K562 (cell line): ENCODE results near the gene PLK5. TPM values are rescaled to one million over a fixed set of nuclear protein-coding genes. Genes with fewer than 3 reads are reported as not detected.
"Not testable (repeated sequence)": the region's sequence is repeated elsewhere in the genome, so short reads cannot be mapped to it uniquely, and the experiment has no call there.

Source experiments
- ATAC-seq: fragments of 200-7000 bp; cut with Tn5 transposase; 3 replicates; pipeline ENCODE4 v1.9.1; 2020; ENCODE audit warnings: moderate library complexity
- BruUV-seq: library from RNA; stranded (reverse); fragments of 400-500 nt; replicated peaks from 2 replicates; lab custom pipeline; 2021; lab: Mats Ljungman, UMichigan
- CTCF ChIA-PET: fragments of 300-600 bp; formaldehyde crosslinking; extraction: SDS; loops from one replicate; lab custom pipeline; 2021; ENCODE audit warnings: low intra/inter-chr PET ratio; lab: Yijun Ruan, JAX
- POLR2A ChIA-PET: fragments of 300-600, 350-650 bp; sonication (Branson Sonifier 250); formaldehyde crosslinking; extraction: SDS; loops from one replicate; lab custom pipeline; 2021; ENCODE audit warnings: antibody characterized with exemption, inconsistent platforms; lab: Yijun Ruan, JAX
- DNase-seq, 4 experiments: peaks; one replicate each; pipeline versions ENCODE4 v3.0.0 to v3.0.0-alpha.2; 2011 to 2018; ENCODE audit warnings: low spot score in 3 of 4, mixed read lengths in 3 of 4; ENCODE audit errors: extremely low read depth in 1 of 4
- FAIRE-seq: peaks from 2 replicates; lab custom pipeline; 2011; peaks lifted over from hg19 to GRCh38; lab: Jason Lieb, UNC
- H2AFZ ChIP-seq: 2 replicates; pipeline ENCODE4 v1.6.0; 2011; ENCODE audit warnings: low read depth, low read length, control low read depth, inconsistent platforms
- H3K27ac ChIP-seq: fragments of 200-600 bp; 3 replicates; pipeline ENCODE4 v1.8.0; 2011; ENCODE audit warnings: low read depth, mild to moderate bottlenecking, control low read depth, inconsistent platforms, low read length, moderate library complexity, mixed read lengths; ENCODE audit errors: extremely low read depth
- H3K27me3 ChIP-seq, 2 experiments: fragments of 300-600 bp in 1 of 2; 2 replicates in 1 of 2; 3 replicates in 1 of 2; pipeline versions ENCODE4 v1.6.0 to v1.8.0; 2011; ENCODE audit warnings: inconsistent platforms in 2 of 2, low read length in 2 of 2, mild to moderate bottlenecking in 1 of 2, mixed read lengths in 1 of 2, moderate library complexity in 1 of 2; ENCODE audit not compliant: control insufficient read depth in 2 of 2, insufficient read depth in 2 of 2
- H3K36me3 ChIP-seq: fragments of 300-600 bp; 3 replicates; pipeline ENCODE4 v1.8.0; 2011; ENCODE audit warnings: mild to moderate bottlenecking, low read length, inconsistent platforms; ENCODE audit not compliant: control insufficient read depth, insufficient read depth
- H3K4me1 ChIP-seq, 2 experiments: fragments of 200-600 bp in 1 of 2; replicated peaks in 1 of 2; 2 replicates in 1 of 2; 3 replicates in 1 of 2; pipeline versions ENCODE4 v1.5.1 to v1.8.0; 2011; ENCODE audit warnings: inconsistent platforms in 2 of 2, low read length in 2 of 2, mild to moderate bottlenecking in 1 of 2, mixed read lengths in 1 of 2, moderate library complexity in 1 of 2; ENCODE audit not compliant: control insufficient read depth in 2 of 2, insufficient read depth in 2 of 2
- H3K4me2 ChIP-seq: 2 replicates; pipeline ENCODE4 v1.6.1; 2011; ENCODE audit warnings: low read length, control low read depth, inconsistent platforms, mixed read lengths; ENCODE audit not compliant: insufficient read depth
- H3K4me3 ChIP-seq: fragments of 200-600 bp; sonication (generic), shearing (Covaris generic); 2 replicates; pipeline ENCODE4 v1.5.1; 2016; ENCODE audit warnings: control low read depth, inconsistent platforms
- H3K79me2 ChIP-seq: fragments of 200-600 bp; 3 replicates; pipeline ENCODE4 v1.8.0; 2011; ENCODE audit warnings: low read length, inconsistent platforms; ENCODE audit not compliant: control insufficient read depth, insufficient read depth
- H3K9ac ChIP-seq, 2 experiments: 2 replicates each; pipeline versions ENCODE4 v1.6.0 to v1.6.1; 2011; ENCODE audit warnings: low read depth in 2 of 2, low read length in 2 of 2, control low read depth in 1 of 2, inconsistent platforms in 1 of 2, mild to moderate bottlenecking in 1 of 2, mixed read lengths in 1 of 2; ENCODE audit not compliant: insufficient read depth in 1 of 2
- H3K9me1 ChIP-seq: one replicate; pipeline ENCODE4 v1.6.0; 2011; ENCODE audit warnings: inconsistent platforms, mild to moderate bottlenecking, low read length, moderate library complexity; ENCODE audit not compliant: control insufficient read depth, insufficient read depth
- H3K9me3 ChIP-seq: replicated peaks from 2 replicates; pipeline ENCODE4 v1.5.1; 2011; ENCODE audit warnings: low read depth, low read length, inconsistent platforms; ENCODE audit not compliant: control insufficient read depth, insufficient read depth
- H4K20me1 ChIP-seq: replicated peaks from 2 replicates; pipeline ENCODE4 v1.6.1; 2011; ENCODE audit warnings: low read length, inconsistent platforms, mixed read lengths; ENCODE audit not compliant: control insufficient read depth, insufficient read depth
- CHD2 ChIP-seq: IDR thresholded peaks from 2 replicates; pipeline ENCODE4 v1.6.1; 2011; ENCODE audit warnings: low read depth, low read length
- CREBBP ChIP-seq: IDR thresholded peaks from one replicate; pipeline ENCODE4 v1.6.1; 2012; ENCODE audit warnings: low read depth, mild to moderate bottlenecking, control low read depth, inconsistent platforms, low read length
- HLTF ChIP-seq: fragments of 450-650 bp; IDR thresholded peaks from 2 replicates; pipeline ENCODE4 v1.6.1; 2016
- MCM3 ChIP-seq: fragments of 450-650 bp; IDR thresholded peaks from 2 replicates; pipeline ENCODE4 v1.6.1; 2016
- SMAD1 ChIP-seq: fragments of 150-350 bp; IDR thresholded peaks from 2 replicates; pipeline ENCODE4 v1.6.1; 2014; ENCODE audit warnings: low read length, low read depth; ENCODE audit not compliant: partially characterized antibody
- ZHX1 ChIP-seq: fragments of 150-350 bp; conservative IDR thresholded peaks from 2 replicates; pipeline ENCODE4 v1.6.1; 2014; ENCODE audit warnings: low read length
- ZNF212 ChIP-seq: fragments of 450-650 bp; formaldehyde crosslinking; IDR thresholded peaks from 2 replicates; pipeline ENCODE4 v1.4.0; 2020; ENCODE audit warnings: mild to moderate bottlenecking
- ZNF41 ChIP-seq: fragments of 250-450 bp; sonication (Bioruptor Pico); conservative IDR thresholded peaks from 2 replicates; pipeline ENCODE4 v1.4.0; 2020; ENCODE audit warnings: mild to moderate bottlenecking
- ZNF639 ChIP-seq, 2 experiments: fragments of 200-800 bp in 1 of 2; sonication (Bioruptor generic) in 1 of 2; sonication (generic) in 1 of 2; formaldehyde crosslinking in 1 of 2; IDR thresholded peaks in 1 of 2; conservative IDR thresholded peaks in 1 of 2; 2 replicates each; pipeline versions ENCODE4 v1.5.0 to v1.6.1; 2016 to 2020; ENCODE audit warnings: missing compliant biosample characterization in 1 of 2, missing genetic modification characterization in 1 of 2, missing genetic modification reagents in 1 of 2
- WGBS: fragments of 100-300 bp; shearing (Covaris generic); methylation state at CpG from one replicate; pipeline ENCODE4 v1.1.6; 2016; ENCODE audit warnings: low coverage, mixed read lengths; ENCODE audit not compliant: insufficient coverage; ENCODE audit errors: missing lambda C conversion rate; 5-methylcytosine and 5-hydroxymethylcytosine counted together
- in situ Hi-C: fragments of 300-500 bp; cut with MboI; formaldehyde crosslinking; loops from 4 replicates; pipeline ENCODE4 v1.15.0; 2018; ENCODE audit warnings: inconsistent platforms, mixed read lengths
- intact Hi-C: fragments of 100-400 bp; cut with micrococcal nuclease; formaldehyde crosslinking; loops from 2 replicates; pipeline ENCODE4 v1.14.2; 2022
- polyA plus RNA-seq, 8 experiments: library from polyadenylated mRNA; depleted of rRNA in 4 of 8; stranded (reverse) in 5 of 8; unstranded in 3 of 8; fragments of >200 nt; fragmentation: Nextera tagmentation in 2 of 8; fragmentation: Illumina TruSeq in 1 of 8; extraction: Ambion mirVana in 2 of 8; extraction: Trizol in 1 of 8; gene quantifications; 2 replicates each; pipeline versions ENCODE4 v1.2.1 to v1.2.3, GENCODE V29; 2011 to 2014; ENCODE audit warnings: inconsistent platforms in 1 of 8, missing spikeins in 1 of 8
- total RNA-seq, 7 experiments: library from RNA; depleted of rRNA in 6 of 7; stranded (reverse); fragments of >200 nt in 6 of 7; fragmentation: Illumina TruSeq in 2 of 7; extraction: Trizol in 2 of 7; gene quantifications; 2 replicates each; pipeline versions ENCODE4 v1.2.1 to v1.2.3, GENCODE V29; 2011 to 2021; ENCODE audit warnings: low replicate concordance in 1 of 7

The PLK5 gene
- total and polyA plus RNA-seq, 9 of the 15 experiments (the other 6 are each of a cell fraction or from before 2014, with no cell fraction given) = 0.04 to 0.23 (median 0.11) TPM; not detected in 5

DNA sequence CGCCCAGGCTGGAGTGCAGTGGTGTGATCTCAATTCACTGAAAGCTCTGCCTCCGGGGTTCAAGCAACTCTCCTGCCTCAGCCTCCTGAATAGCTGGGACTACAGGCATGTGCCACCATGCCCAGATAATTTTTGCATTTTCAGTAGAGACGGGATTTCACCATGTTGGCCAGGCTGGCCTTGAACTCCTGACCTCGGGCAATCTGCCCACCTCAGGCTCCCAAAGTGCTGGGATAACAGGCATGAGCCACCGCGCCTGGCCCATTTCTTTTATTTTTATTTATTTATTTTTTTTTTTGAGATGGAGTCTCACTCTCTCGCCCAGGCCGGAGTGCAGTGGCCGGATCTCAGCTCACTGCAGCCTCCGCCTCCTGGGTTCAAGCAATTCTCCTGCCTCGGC is 15.9 kb downstream of the PLK5 start:
- H3K27me3 ChIP-seq, FAIRE-seq, H4K20me1 ChIP-seq, H3K9me3 ChIP-seq, H3K9ac ChIP-seq, DNase-seq, H3K4me2 ChIP-seq, H2AFZ ChIP-seq, ATAC-seq, H3K36me3 ChIP-seq, CTCF ChIA-PET, H3K4me3 ChIP-seq, BruUV-seq, H3K79me2 ChIP-seq, H3K9me1 ChIP-seq, H3K27ac ChIP-seq: not testable (repeated sequence)
- H3K4me1 ChIP-seq = peaks cover 8 to 21% of the 10 kb centered on the region in 2 experiments
- POLR2A ChIA-PET = interaction anchor here (0.6 kb wide), 1 partner anchor 29 kb away, joined by 3 read pairs; no protein-coding TSS in a partner anchor
- 79% methylated on average over 10 of the region's 11 CpGs for WGBS
- intact Hi-C loops = loop anchor here (10.0 kb wide), 2 partner anchors 65 to 225 kb away; partner anchors contain the start of gene UQCR11
- in situ Hi-C loops = loop anchor here (10.0 kb wide), 1 partner anchor 225 kb away; no protein-coding TSS in a partner anchor

DNA sequence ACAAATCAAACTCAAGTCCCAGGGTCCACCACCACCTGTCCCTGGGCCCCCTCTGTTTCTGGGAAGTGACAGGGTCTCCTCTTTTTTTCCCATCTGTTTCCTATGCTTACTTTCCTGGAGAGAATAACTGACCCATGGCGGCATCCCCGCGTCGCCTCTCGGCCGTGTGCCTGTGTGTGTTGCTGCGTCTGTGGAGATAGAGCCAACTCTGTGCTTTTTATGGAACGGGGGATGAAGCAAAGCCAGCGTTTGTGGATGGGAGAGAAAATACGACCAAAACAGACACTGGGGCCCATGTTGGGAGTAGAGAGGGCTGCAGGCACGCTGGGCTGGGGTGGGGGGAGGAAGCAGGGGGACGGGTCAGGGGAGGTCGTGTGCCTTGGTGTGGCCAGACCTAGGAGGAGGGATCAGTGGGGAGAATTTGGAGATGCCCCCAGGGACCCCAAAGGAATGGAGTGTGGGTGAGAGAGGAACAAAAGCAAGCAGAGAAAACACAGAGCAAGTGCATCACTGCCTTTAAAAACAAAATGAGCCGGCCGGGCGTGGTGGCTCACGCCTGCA is 16.6 kb downstream of the PLK5 start:
- Histone ChIP-seq H3K4me3 (no peak overlapping the region), H3K9me3 (no peaks in the 10 kb centered on the region), H3K36me3 (no peaks in the 10 kb centered on the region), H3K9me1 (no peaks in the 10 kb centered on the region), H3K79me2 (no peaks in the 10 kb centered on the region), H3K9ac (no peak overlapping the region; a peak in 1 of 4 replicates), H3K27me3 (no peaks in the 10 kb centered on the region; a peak in 1 of 5 replicates), H2AFZ (no peak overlapping the region), H3K4me2 (no peak overlapping the region), H3K4me1 (peaks cover 8 to 17% of the 10 kb centered on the region in 2 experiments), H4K20me1 (no peaks in the 10 kb centered on the region), H3K27ac (no peak overlapping the region)
- in situ Hi-C loops = loop anchor here (10.0 kb wide), 1 partner anchor 224 kb away; no protein-coding TSS in a partner anchor
- no TSS peak for BruUV-seq
- ATAC-seq (no peak), DNase-seq (no peak), FAIRE-seq (no peak)
- ChIA-PET POLR2A (interaction anchor here (0.6 kb wide), 1 partner anchor 23 kb away, joined by 5 read pairs; no protein-coding TSS in a partner anchor), CTCF (no interaction called here)
- WGBS = 59% methylated on average over 15 of the region's 17 CpGs
- intact Hi-C loops = loop anchor here (10.0 kb wide), 2 partner anchors 64 to 224 kb away; partner anchors contain the start of gene UQCR11
- TF ChIP-seq CHD2 (no peak), ZHX1 (no peak), CREBBP (no peak), MCM3 (no peak), ZNF41 (CRISPR knock-in tag) (no peak), ZNF639 (CRISPR knock-in tag; conservative IDR thresholded peaks at IDR 0.05 in 1 of 2, IDR thresholded peaks at IDR 0.05 in 1 of 2) (no peak), ZNF212 (CRISPR knock-in tag) (no peak), SMAD1 (no peak), HLTF (no peak)
